HCT116 (cell line): ENCODE measurements around the gene SEMA4B. TPM values are rescaled to one million over a fixed set of nuclear protein-coding genes. Genes with fewer than 3 reads are reported as not detected.

Experiments
- ATAC-seq: fragments of 200-7000 bp; cut with Tn5 transposase; 2 replicates; pipeline ENCODE4 v1.9.1; 2020; ENCODE audit warnings: mild to moderate bottlenecking, moderate library complexity
- BruUV-seq: library from RNA; stranded (reverse); fragments of 400-500 nt; replicated peaks from 2 replicates; lab custom pipeline; 2021; lab: Mats Ljungman, UMichigan
- CTCF ChIA-PET: fragments of 300-600 bp; sonication (Branson Sonifier 250); formaldehyde crosslinking; loops from one replicate; lab custom pipeline; 2021; ENCODE audit warnings: antibody characterized with exemption; lab: Charles Lee
- POLR2A ChIA-PET: fragments of 300-600, 350-600 bp; sonication (Branson Sonifier 250); formaldehyde crosslinking; loops from one replicate; lab custom pipeline; 2021; ENCODE audit warnings: antibody characterized with exemption; lab: Charles Lee
- RAD21 ChIA-PET, 2 experiments: fragments of 300-600 bp; sonication (Branson Sonifier 250); formaldehyde crosslinking; loops; one replicate each; lab custom pipeline; 2023; ENCODE audit warnings: low total read pairs in 2 of 2; ENCODE audit not compliant: uncharacterized antibody in 2 of 2, unreplicated experiment in 2 of 2, low non-redundant PET in 1 of 2; lab: Charles Lee
- DNase-seq: peaks from one replicate; pipeline ENCODE4 v3.0.0-alpha.2; 2010; ENCODE audit warnings: low read depth, low spot score
- H2AFZ ChIP-seq: fragments of 200-600 bp; shearing (Covaris generic), sonication (generic); 2 replicates; pipeline ENCODE4 v1.6.1; 2017; ENCODE audit warnings: low read depth, mixed run types, mixed read lengths, antibody characterized with exemption, low read length; ENCODE audit not compliant: poor library complexity, severe bottlenecking
- H3K27ac ChIP-seq: 2 replicates; pipeline ENCODE4 v1.5.1; 2012; ENCODE audit warnings: low read depth, low read length
- H3K27me3 ChIP-seq: fragments of 200-600 bp; sonication (generic); 2 replicates; pipeline ENCODE4 v1.6.1; 2016; ENCODE audit warnings: mixed run types, low read length, mixed read lengths; ENCODE audit not compliant: insufficient read depth
- H3K36me3 ChIP-seq, 2 experiments: fragments of 200-500 bp in 1 of 2; fragments of 200-600 bp in 1 of 2; sonication (Bioruptor generic) in 1 of 2; sonication (generic) in 1 of 2; 2 replicates each; pipeline versions ENCODE4 v1.5.1 to v1.6.1; 2014 to 2016; ENCODE audit warnings: low read length in 2 of 2, inconsistent platforms in 1 of 2, mixed read lengths in 1 of 2, mixed run types in 1 of 2; ENCODE audit not compliant: insufficient read depth in 2 of 2, control insufficient read depth in 1 of 2
- H3K4me1 ChIP-seq, 2 experiments: fragments of 200-600 bp in 1 of 2; sonication (generic) in 1 of 2; 2 replicates each; pipeline versions ENCODE4 v1.5.1 to v1.6.1; 2012 to 2017; ENCODE audit warnings: low read length in 2 of 2, inconsistent platforms in 1 of 2, mild to moderate bottlenecking in 1 of 2, mixed read lengths in 1 of 2, mixed run types in 1 of 2, moderate library complexity in 1 of 2; ENCODE audit not compliant: insufficient read depth in 2 of 2, control insufficient read depth in 1 of 2
- H3K4me2 ChIP-seq: fragments of 200-600 bp; sonication (generic); 2 replicates; pipeline ENCODE4 v1.6.1; 2017; ENCODE audit warnings: mixed run types, low read length, mixed read lengths
- H3K4me3 ChIP-seq, 2 experiments: fragments of 200-600 bp in 1 of 2; sonication (generic) in 1 of 2; replicated peaks in 1 of 2; 2 replicates each; pipeline ENCODE4 v1.5.1; 2011 to 2016; ENCODE audit warnings: low read length in 2 of 2, control low read depth in 1 of 2, low read depth in 1 of 2, mild to moderate bottlenecking in 1 of 2, mixed read lengths in 1 of 2, mixed run types in 1 of 2
- H3K79me2 ChIP-seq: fragments of 200-600 bp; sonication (generic); 2 replicates; pipeline ENCODE4 v1.6.1; 2017; ENCODE audit warnings: mild to moderate bottlenecking, mixed run types, low read length, moderate library complexity, mixed read lengths; ENCODE audit not compliant: insufficient read depth
- H3K9ac ChIP-seq: fragments of 200-600 bp; sonication (generic); 2 replicates; pipeline ENCODE4 v1.6.1; 2016; ENCODE audit warnings: low read length, mixed read lengths
- H3K9me2 ChIP-seq: fragments of 200-600 bp; sonication (generic), shearing (Covaris generic); 2 replicates; pipeline ENCODE4 v1.6.1; 2017; ENCODE audit warnings: mixed run types, mild to moderate bottlenecking, moderate library complexity; ENCODE audit not compliant: insufficient read depth
- H3K9me3 ChIP-seq, 2 experiments: fragments of 200-500 bp in 1 of 2; fragments of 200-600 bp in 1 of 2; sonication (Bioruptor generic) in 1 of 2; sonication (generic) in 1 of 2; 2 replicates each; pipeline ENCODE4 v1.6.1; 2014 to 2017; ENCODE audit warnings: low read length in 2 of 2, mixed read lengths in 2 of 2, inconsistent platforms in 1 of 2, low read depth in 1 of 2, mild to moderate bottlenecking in 1 of 2, mixed run types in 1 of 2, moderate library complexity in 1 of 2; ENCODE audit not compliant: control insufficient read depth in 1 of 2, insufficient read depth in 1 of 2
- H4K20me1 ChIP-seq: fragments of 200-600 bp; sonication (generic), shearing (Covaris generic); 2 replicates; pipeline ENCODE4 v1.6.1; 2017; ENCODE audit warnings: mixed run types, mild to moderate bottlenecking, moderate library complexity; ENCODE audit not compliant: insufficient read depth
- ATF3 ChIP-seq: IDR thresholded peaks from 2 replicates; pipeline ENCODE4 v1.6.1; 2012
- CTCF ChIP-seq, 3 experiments: fragments of 200-600 bp in 1 of 3; sonication (generic) in 1 of 3; IDR thresholded peaks in 2 of 3; conservative IDR thresholded peaks in 1 of 3; 2 replicates each; pipeline ENCODE4 v1.5.1; 2012 to 2017; ENCODE audit warnings: low read depth in 2 of 3, low read length in 2 of 3, antibody characterized with exemption in 1 of 3, borderline replicate concordance in 1 of 3, control low read depth in 1 of 3, mild to moderate bottlenecking in 1 of 3, mixed read lengths in 1 of 3, mixed run types in 1 of 3, moderate library complexity in 1 of 3; ENCODE audit not compliant: insufficient read depth in 1 of 3
- EZH2phosphoT487 ChIP-seq: fragments of 200-600 bp; IDR thresholded peaks from 2 replicates; pipeline ENCODE4 v1.6.1; 2018; ENCODE audit warnings: antibody characterized with exemption, borderline replicate concordance
- FOSL1 ChIP-seq: IDR thresholded peaks from 2 replicates; pipeline ENCODE4 v1.6.1; 2012; ENCODE audit warnings: low read depth
- MAX ChIP-seq: IDR thresholded peaks from 2 replicates; pipeline ENCODE4 v1.6.1; 2012
- POLR2AphosphoS5 ChIP-seq: IDR thresholded peaks from 2 replicates; pipeline ENCODE4 v1.6.1; 2011; ENCODE audit warnings: mild to moderate bottlenecking, low read depth, low read length, moderate library complexity
- RAD21 ChIP-seq: IDR thresholded peaks from 2 replicates; pipeline ENCODE4 v1.6.1; 2012; ENCODE audit warnings: low read depth, mild to moderate bottlenecking
- SIN3A ChIP-seq: IDR thresholded peaks from 2 replicates; pipeline ENCODE4 v1.6.1; 2012; ENCODE audit warnings: low read depth
- SRF ChIP-seq: IDR thresholded peaks from 2 replicates; pipeline ENCODE4 v1.6.1; 2012; ENCODE audit warnings: low read depth
- TCF7L2 ChIP-seq: IDR thresholded peaks from 2 replicates; pipeline ENCODE4 v1.7.0; 2011; ENCODE audit warnings: borderline replicate concordance, inconsistent platforms; ENCODE audit not compliant: insufficient read depth, insufficient read length; ENCODE audit errors: extremely low read depth
- YY1 ChIP-seq: IDR thresholded peaks from 2 replicates; pipeline ENCODE4 v1.6.1; 2011; ENCODE audit warnings: low read length, low read depth, moderate library complexity, mild to moderate bottlenecking; ENCODE audit not compliant: insufficient replicate concordance; ENCODE audit errors: extremely low read depth
- ZFX ChIP-seq: fragments of 450-650 bp; IDR thresholded peaks from 2 replicates; pipeline ENCODE4 v1.6.1; 2017
- ZNF274 ChIP-seq: fragments of 200-500 bp; sonication (Bioruptor generic); IDR thresholded peaks from 2 replicates; pipeline ENCODE4 v1.6.1; 2014; ENCODE audit warnings: mild to moderate bottlenecking, low read depth, low read length, inconsistent platforms
- intact Hi-C: fragments of 100-400 bp; cut with micrococcal nuclease; formaldehyde crosslinking; loops from 2 replicates; pipeline ENCODE4 v1.10.0; 2022
- total RNA-seq: library from RNA; stranded (reverse); gene quantifications from one replicate; pipeline ENCODE4 v1.2.1, GENCODE V29; 2021; ENCODE audit not compliant: unreplicated experiment

SEMA4B gene
- total RNA-seq, 1 experiment from 2014 or later = 98.6 TPM

- ATAC-seq = no peak
- H3K4me3 ChIP-seq = no peak overlapping the region
- H3K9ac ChIP-seq = no peak overlapping the region
- no peaks in the 10 kb centered on the region for H3K9me2 ChIP-seq
- H3K4me1 ChIP-seq = peaks cover 23 to 42% of the 10 kb centered on the region in 2 experiments
- RAD21 ChIA-PET = no interaction called here
- POLR2A ChIA-PET = no interaction called here
- no TSS peak for BruUV-seq
- H4K20me1 ChIP-seq = no peaks in the 10 kb centered on the region
- H3K36me3 ChIP-seq = peaks cover 8 to 11% of the 10 kb centered on the region in 2 experiments; a peak in 2 of 4 replicates
- no peak for DNase-seq
- intact Hi-C loops = loop anchor here (10.0 kb wide), 1 partner anchor 473 kb away; no protein-coding TSS in a partner anchor
- H3K4me2 ChIP-seq = no peak overlapping the region
- no peaks in the 10 kb centered on the region for H3K9me3 ChIP-seq
- H3K27ac ChIP-seq = no peak overlapping the region
- H3K27me3 ChIP-seq = no peaks in the 10 kb centered on the region
- TF ChIP-seq POLR2AphosphoS5 = no peak; the same call in 1 of the 2 replicates
- TF ChIP-seq EZH2phosphoT487 = no peak
- TF ChIP-seq ATF3 = no peak
- TF ChIP-seq YY1 = no peak
- TF ChIP-seq, all 23 proteins: peak for 0
- H2AFZ ChIP-seq = no peak overlapping the region
- H3K79me2 ChIP-seq = peaks cover 57% of the 10 kb centered on the region
- CTCF ChIA-PET = interaction anchor here (1.0 kb wide), 1 partner anchor 16 kb away, joined by 3 read pairs; the partner anchor contains the start of gene GDPGP1
Measured at GRCh38 chr15:90217671-90218394, 16.7 kb downstream of the SEMA4B start.

GRCh38 chr15:90219421-90220141 lies 18.5 kb downstream of the SEMA4B start:
- ChIA-PET CTCF (no interaction called here), RAD21 (no interaction called here), POLR2A (no interaction called here)
- peak; percentile 80 for ATAC-seq
- H3K9me2 ChIP-seq = no peaks in the 10 kb centered on the region
- peaks cover 41% of the 10 kb centered on the region for H3K79me2 ChIP-seq
- BruUV-seq = no TSS peak
- H3K27me3 ChIP-seq = no peaks in the 10 kb centered on the region
- no peak overlapping the region for H3K9ac ChIP-seq
- intact Hi-C loops = loop anchor here (10.0 kb wide), 1 partner anchor 475 kb away; no protein-coding TSS in a partner anchor
- no peak overlapping the region for H3K4me2 ChIP-seq
- TF ChIP-seq TCF7L2 (no peak), SIN3A (no peak), RAD21 (no peak), SRF (no peak), MAX (no peak), POLR2AphosphoS5 (peak; percentile 26; the same call in 1 of the 2 replicates), ZFX (no peak), FOSL1 (no peak), CTCF (IDR thresholded peaks at IDR 0.05 in 2 of 3, conservative IDR thresholded peaks at IDR 0.05 in 1 of 3; ENCODE audit: borderline replicate concordance in 1 of 3, insufficient read depth in 1 of 3, low read depth in 2 of 3, low read length in 2 of 3) (peak in 2 of 3 experiments; percentile 76; a peak in 4 of 6 replicates), ZNF274 (no peak)
- no peaks in the 10 kb centered on the region for H3K9me3 ChIP-seq
- peaks cover 8 to 25% of the 10 kb centered on the region in 2 experiments for H3K4me1 ChIP-seq
- no peak overlapping the region for H3K4me3 ChIP-seq
- no peak overlapping the region for H2AFZ ChIP-seq
- no peak overlapping the region for H3K27ac ChIP-seq
- DNase-seq = no peak
- H4K20me1 ChIP-seq = no peaks in the 10 kb centered on the region
- peaks cover 20 to 27% of the 10 kb centered on the region in 2 experiments; a peak in 3 of 4 replicates for H3K36me3 ChIP-seq
